Small intestine (tissue), 7 donors: ENCODE measurements around the gene GLUD2. TPM values are rescaled to one million over a fixed set of nuclear protein-coding genes. Genes with fewer than 3 reads are reported as not detected.
A peak's percentile ranks its signal among the peaks of the same experiment; 100 is the strongest.
"Not testable (repeated sequence)": the region's sequence is repeated elsewhere in the genome, so short reads cannot be mapped to it uniquely, and the experiment has no call there.

Experiments used
- DNase-seq, 2 donors: peaks; one replicate each; pipeline versions ENCODE4 v3.0.0 to v3.0.0-alpha.2; 2013
- FAIRE-seq: peaks from 2 replicates; lab custom pipeline; 2012; peaks lifted over from hg19 to GRCh38; lab: Jason Lieb, UNC
- H3K27ac ChIP-seq, 3 donors: one replicate each; pipeline ENCODE4 v1.5.1; 2013; ENCODE audit warnings: low read length in 2 of 3, mild to moderate bottlenecking in 2 of 3, control low read depth in 1 of 3, inconsistent platforms in 1 of 3, low read depth in 1 of 3, moderate library complexity in 1 of 3
- H3K27me3 ChIP-seq, 3 donors: one replicate each; pipeline ENCODE4 v1.6.1; 2013; ENCODE audit warnings: low read length in 3 of 3, inconsistent platforms in 1 of 3; ENCODE audit not compliant: control insufficient read depth in 3 of 3, insufficient read depth in 3 of 3
- H3K36me3 ChIP-seq, 3 donors: one replicate each; pipeline ENCODE4 v1.6.1; 2013; ENCODE audit warnings: low read length in 3 of 3, inconsistent platforms in 1 of 3, low read depth in 1 of 3, mild to moderate bottlenecking in 1 of 3, moderate library complexity in 1 of 3; ENCODE audit not compliant: control insufficient read depth in 3 of 3, insufficient read depth in 2 of 3
- H3K4me1 ChIP-seq, 3 donors: one replicate each; pipeline ENCODE4 v1.6.1; 2013; ENCODE audit warnings: low read length in 2 of 3, inconsistent platforms in 1 of 3, low read depth in 1 of 3, mild to moderate bottlenecking in 1 of 3, moderate library complexity in 1 of 3; ENCODE audit not compliant: control insufficient read depth in 3 of 3, insufficient read depth in 2 of 3
- H3K4me3 ChIP-seq, 3 donors: one replicate each; pipeline ENCODE4 v1.5.1; 2013; ENCODE audit warnings: low read length in 3 of 3, control low read depth in 1 of 3, inconsistent platforms in 1 of 3, low read depth in 1 of 3, mild to moderate bottlenecking in 1 of 3, moderate library complexity in 1 of 3
- H3K9me3 ChIP-seq, 2 donors: one replicate each; pipeline ENCODE4 v1.6.1; 2013; ENCODE audit warnings: low read depth in 1 of 2, low read length in 1 of 2; ENCODE audit not compliant: control insufficient read depth in 2 of 2, insufficient read depth in 1 of 2
- WGBS, 3 donors: extraction: QIAGEN DNeasy Blood & Tissue Kit; methylation state at CpG; one replicate each; pipeline ENCODE4 v1.1.7; 2013; 5-methylcytosine and 5-hydroxymethylcytosine counted together
- polyA plus RNA-seq, 4 donors: library from polyadenylated mRNA; stranded (reverse) in 3 of 4; unstranded in 1 of 4; fragments of 200-250 nt in 3 of 4; fragments of 120-200 nt in 1 of 4; gene quantifications; one replicate each; pipeline versions ENCODE4 v1.2.1 to v1.2.3, GENCODE V29; 2013
- donor health status: healthy with polysubstance abuse.
- donor health status: control.
- donor health status: control.
- donor health status: Bipolar disorder and iron deficiency.
- donor health status: healthy.

Gene GLUD2
- polyA plus RNA-seq, 4 donors = 0.27 to 2.9 (median 0.46) TPM

GRCh38 chrX:121062289-121062688 is 14.9 kb downstream of the GLUD2 start:
- Histone ChIP-seq H3K27ac (no peak overlapping the region), H3K4me1 (no peaks in the 10 kb centered on the region), H3K36me3 (no peaks in the 10 kb centered on the region), H3K9me3 (no peaks in the 10 kb centered on the region), H3K4me3 (no peak overlapping the region), H3K27me3 (no peaks in the 10 kb centered on the region)
- WGBS, 3 donors = 85 to 98% (median 91%) methylated on average over 3 of the region's 3 CpGs
- FAIRE-seq (no peak), DNase-seq (no peak)

GRCh38 chrX:121064579-121064978 is 17.2 kb downstream of the GLUD2 start:
- no peaks in the 10 kb centered on the region for H3K36me3 ChIP-seq
- H3K9me3 ChIP-seq = no peaks in the 10 kb centered on the region
- H3K27ac ChIP-seq = no peak overlapping the region
- WGBS, 3 donors = 83 to 92% (median 91%) methylated on average over 6 of the region's 6 CpGs
- DNase-seq (no peak), FAIRE-seq (no peak)
- H3K4me1 ChIP-seq = no peaks in the 10 kb centered on the region
- H3K27me3 ChIP-seq = no peaks in the 10 kb centered on the region
- no peak overlapping the region for H3K4me3 ChIP-seq

- DNase-seq = peak in 1 of 2 donors; percentile 1
- H3K36me3 ChIP-seq, H3K27me3 ChIP-seq, H3K9me3 ChIP-seq, FAIRE-seq, H3K27ac ChIP-seq, H3K4me3 ChIP-seq, H3K4me1 ChIP-seq: not testable (repeated sequence)
- 38 to 46% (median 41%) methylated on average over 2 of the region's 2 CpGs for WGBS, 3 donors
Measured at GRCh38 chrX:121084247-121084646, 36.8 kb downstream of the GLUD2 start.

- H3K36me3 ChIP-seq = no peaks in the 10 kb centered on the region
- no peak for FAIRE-seq
- no peaks in the 10 kb centered on the region for H3K4me1 ChIP-seq
- DNase-seq = peak in 1 of 2 donors; percentile 2
- H3K4me3 ChIP-seq = no peak overlapping the region
- no peak overlapping the region for H3K27ac ChIP-seq
- H3K9me3 ChIP-seq = peaks cover 0 to 3% of the 10 kb centered on the region in 2 donors
- 59 to 77% (median 76%) methylated on average over 3 of the region's 3 CpGs for WGBS, 3 donors
- H3K27me3 ChIP-seq = no peaks in the 10 kb centered on the region
Measured at GRCh38 chrX:121084903-121085611, 37.6 kb downstream of the GLUD2 start.

GRCh38 chrX:121085612-121086010 is 38.2 kb downstream of the GLUD2 start:
- FAIRE-seq = no peak
- no peak overlapping the region for H3K4me3 ChIP-seq
- H3K4me1 ChIP-seq = no peaks in the 10 kb centered on the region
- no peaks in the 10 kb centered on the region for H3K36me3 ChIP-seq
- H3K27me3 ChIP-seq = no peaks in the 10 kb centered on the region
- no peak overlapping the region for H3K27ac ChIP-seq
- peaks cover 0 to 3% of the 10 kb centered on the region in 2 donors for H3K9me3 ChIP-seq
- WGBS, 3 donors = 46 to 65% (median 62%) methylated on average over 2 of the region's 2 CpGs
- DNase-seq = no peak

DNA sequence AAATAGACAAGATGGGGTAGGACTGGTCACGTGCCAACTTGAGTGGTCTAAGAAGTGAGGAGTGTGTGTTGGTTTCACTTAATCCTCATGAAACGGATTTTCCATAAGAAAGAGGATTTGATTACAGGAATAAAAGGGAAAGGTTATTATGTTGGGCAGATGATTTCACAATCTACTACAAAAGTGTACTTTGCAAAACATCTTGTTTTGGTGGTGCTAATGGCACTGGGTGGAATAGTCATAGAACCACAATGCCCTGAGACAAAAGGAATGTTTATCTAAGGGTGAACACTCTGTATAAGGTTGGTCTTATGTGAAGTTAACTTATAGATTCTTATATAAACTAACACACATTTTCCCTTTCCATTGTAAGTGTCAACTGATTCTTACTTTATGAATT is 45.6 kb downstream of the GLUD2 start:
- H3K4me3 ChIP-seq = no peak overlapping the region
- H3K27ac ChIP-seq = no peak overlapping the region
- H3K4me1 ChIP-seq = no peaks in the 10 kb centered on the region
- DNase-seq (no peak), FAIRE-seq (no peak)
- no peaks in the 10 kb centered on the region for H3K9me3 ChIP-seq
- no peaks in the 10 kb centered on the region for H3K36me3 ChIP-seq
- no peaks in the 10 kb centered on the region for H3K27me3 ChIP-seq
- WGBS, 3 donors = 63 to 77% (median 76%) methylated on average over 2 of the region's 2 CpGs

Other genes starting within 250 kb of the GLUD2 start
- not detected for gene CT47B1, start 171.7 kb upstream of the GLUD2 start, polyA plus RNA-seq
- not detected for gene CT47A11, start 110.5 kb upstream of the GLUD2 start, polyA plus RNA-seq
- gene CT47A10, start 105.6 kb upstream of the GLUD2 start, polyA plus RNA-seq = not detected
- gene CT47A9, start 100.7 kb upstream of the GLUD2 start, polyA plus RNA-seq = not detected
- gene CT47A8, start 95.9 kb upstream of the GLUD2 start, polyA plus RNA-seq = not detected
- not detected for gene CT47A7, start 91.0 kb upstream of the GLUD2 start, polyA plus RNA-seq
- not detected for gene CT47A6, start 86.1 kb upstream of the GLUD2 start, polyA plus RNA-seq
- gene CT47A5, start 81.3 kb upstream of the GLUD2 start, polyA plus RNA-seq = not detected
- not detected for gene CT47A4, start 76.4 kb upstream of the GLUD2 start, polyA plus RNA-seq
- gene CT47A3, start 71.5 kb upstream of the GLUD2 start, polyA plus RNA-seq = not detected
- not detected for gene CT47A2, start 66.7 kb upstream of the GLUD2 start, polyA plus RNA-seq
- gene CT47A1, start 61.9 kb upstream of the GLUD2 start, polyA plus RNA-seq = not detected